SK-N-SH (cell line): ENCODE measurements around the gene MGAT1.

Experiments
- EP300 ChIP-seq, 2 experiments: IDR thresholded peaks; 2 replicates each; pipeline versions ENCODE4 v1.4.0 to v1.6.1; 2012; ENCODE audit warnings: borderline replicate concordance in 1 of 2, low read depth in 1 of 2, low read length in 1 of 2
- EZH2phosphoT487 ChIP-seq: fragments of 200-600 bp; sonication (generic); IDR thresholded peaks from 2 replicates; pipeline ENCODE4 v1.6.1; 2017; ENCODE audit warnings: low read depth, mixed run types, mild to moderate bottlenecking, antibody characterized with exemption, moderate library complexity, borderline replicate concordance
- FOSL2 ChIP-seq: IDR thresholded peaks from 2 replicates; pipeline ENCODE4 v1.4.0; 2012; ENCODE audit warnings: low read depth, mild to moderate bottlenecking, moderate library complexity, borderline replicate concordance
- FOXJ3 ChIP-seq: sonication (generic); formaldehyde crosslinking; IDR thresholded peaks from 2 replicates; pipeline ENCODE4 v1.5.1; 2020; ENCODE audit warnings: mild to moderate bottlenecking, missing genetic modification reagents
- JUND ChIP-seq: IDR thresholded peaks from 2 replicates; pipeline ENCODE4 v1.4.0; 2012
- POLR2AphosphoS5 ChIP-seq: IDR thresholded peaks from 2 replicates; pipeline ENCODE4 v1.6.1; 2012; ENCODE audit warnings: low read depth, low read length
- RCOR1 ChIP-seq: fragments of 150-350 bp; IDR thresholded peaks from 2 replicates; pipeline ENCODE4 v1.6.1; 2017; ENCODE audit warnings: antibody characterized with exemption, low read length
- SMC3 ChIP-seq: IDR thresholded peaks from 2 replicates; pipeline ENCODE4 v1.6.1; 2012; ENCODE audit warnings: low read depth, low read length, improper control_type of control experiment
- YY1 ChIP-seq: IDR thresholded peaks from 2 replicates; pipeline ENCODE4 v1.4.0; 2012; ENCODE audit warnings: low read depth, mild to moderate bottlenecking
- TF ChIP-seq, protein P1 (sequence below): IDR thresholded peaks from 2 replicates; pipeline ENCODE4 v1.4.0; 2012; ENCODE audit warnings: low read depth, borderline replicate concordance
- TF ChIP-seq, protein P2 (sequence below): fragments of 200-600 bp; sonication (generic); IDR thresholded peaks from 2 replicates; pipeline ENCODE4 v1.6.1; 2017; ENCODE audit warnings: antibody characterized with exemption, mild to moderate bottlenecking, moderate library complexity
- TF ChIP-seq, protein P3 (sequence below): IDR thresholded peaks from 2 replicates; pipeline ENCODE4 v1.6.1; 2012; ENCODE audit warnings: mild to moderate bottlenecking, low read depth, low read length, moderate library complexity
- TF ChIP-seq, protein P4 (sequence below): fragments of 150-350 bp; IDR thresholded peaks from 2 replicates; pipeline ENCODE4 v1.6.1; 2017; ENCODE audit warnings: antibody characterized with exemption, low read length, low read depth, borderline replicate concordance

DNA sequence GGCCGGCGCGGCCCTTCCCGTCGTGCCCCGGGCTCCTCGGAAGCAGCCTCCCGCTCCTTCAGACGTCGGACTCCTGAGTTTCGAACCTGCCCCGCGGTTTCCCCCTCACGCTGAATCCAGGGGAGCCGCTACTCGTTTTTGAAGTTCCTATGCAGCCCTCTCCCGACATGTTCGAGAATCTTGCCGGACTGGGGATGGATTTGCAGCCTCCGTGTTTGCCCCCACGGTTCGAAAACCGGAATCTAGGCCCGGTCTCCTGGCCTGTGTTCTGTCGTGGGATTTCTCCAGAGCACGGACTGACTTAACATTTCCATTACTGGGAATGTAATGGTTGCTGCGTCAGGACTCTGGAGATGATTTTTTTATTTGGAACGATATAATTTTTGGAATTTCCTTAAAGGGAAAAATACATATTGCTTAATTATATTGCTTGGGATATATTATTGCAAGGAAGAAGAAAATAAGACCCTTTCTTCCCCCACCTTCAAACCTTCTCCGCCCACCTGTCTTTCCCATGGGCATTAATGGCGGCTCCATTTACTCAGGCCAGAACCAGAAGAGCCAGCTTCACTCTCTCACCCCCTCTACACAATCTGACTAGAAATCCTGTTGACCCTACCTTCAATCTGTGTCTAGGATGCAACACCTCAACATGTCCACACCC, 8.5 kb upstream of the MGAT1 start:
- TF ChIP-seq RCOR1 (no peak), JUND (no peak), SMC3 (no peak), YY1 (no peak), FOXJ3 (no peak), FOSL2 (no peak), EZH2phosphoT487 (no peak), EP300 (IDR thresholded peaks at IDR 0.05; ENCODE audit: borderline replicate concordance in 1 of 2, low read depth in 1 of 2, low read length in 1 of 2) (no peak), POLR2AphosphoS5 (no peak)
- TF ChIP-seq, protein P1, sequence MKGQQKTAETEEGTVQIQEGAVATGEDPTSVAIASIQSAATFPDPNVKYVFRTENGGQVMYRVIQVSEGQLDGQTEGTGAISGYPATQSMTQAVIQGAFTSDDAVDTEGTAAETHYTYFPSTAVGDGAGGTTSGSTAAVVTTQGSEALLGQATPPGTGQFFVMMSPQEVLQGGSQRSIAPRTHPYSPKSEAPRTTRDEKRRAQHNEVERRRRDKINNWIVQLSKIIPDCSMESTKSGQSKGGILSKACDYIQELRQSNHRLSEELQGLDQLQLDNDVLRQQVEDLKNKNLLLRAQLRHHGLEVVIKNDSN: no peak
- TF ChIP-seq, protein P2, sequence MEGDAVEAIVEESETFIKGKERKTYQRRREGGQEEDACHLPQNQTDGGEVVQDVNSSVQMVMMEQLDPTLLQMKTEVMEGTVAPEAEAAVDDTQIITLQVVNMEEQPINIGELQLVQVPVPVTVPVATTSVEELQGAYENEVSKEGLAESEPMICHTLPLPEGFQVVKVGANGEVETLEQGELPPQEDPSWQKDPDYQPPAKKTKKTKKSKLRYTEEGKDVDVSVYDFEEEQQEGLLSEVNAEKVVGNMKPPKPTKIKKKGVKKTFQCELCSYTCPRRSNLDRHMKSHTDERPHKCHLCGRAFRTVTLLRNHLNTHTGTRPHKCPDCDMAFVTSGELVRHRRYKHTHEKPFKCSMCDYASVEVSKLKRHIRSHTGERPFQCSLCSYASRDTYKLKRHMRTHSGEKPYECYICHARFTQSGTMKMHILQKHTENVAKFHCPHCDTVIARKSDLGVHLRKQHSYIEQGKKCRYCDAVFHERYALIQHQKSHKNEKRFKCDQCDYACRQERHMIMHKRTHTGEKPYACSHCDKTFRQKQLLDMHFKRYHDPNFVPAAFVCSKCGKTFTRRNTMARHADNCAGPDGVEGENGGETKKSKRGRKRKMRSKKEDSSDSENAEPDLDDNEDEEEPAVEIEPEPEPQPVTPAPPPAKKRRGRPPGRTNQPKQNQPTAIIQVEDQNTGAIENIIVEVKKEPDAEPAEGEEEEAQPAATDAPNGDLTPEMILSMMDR: no peak
- TF ChIP-seq, protein P3, sequence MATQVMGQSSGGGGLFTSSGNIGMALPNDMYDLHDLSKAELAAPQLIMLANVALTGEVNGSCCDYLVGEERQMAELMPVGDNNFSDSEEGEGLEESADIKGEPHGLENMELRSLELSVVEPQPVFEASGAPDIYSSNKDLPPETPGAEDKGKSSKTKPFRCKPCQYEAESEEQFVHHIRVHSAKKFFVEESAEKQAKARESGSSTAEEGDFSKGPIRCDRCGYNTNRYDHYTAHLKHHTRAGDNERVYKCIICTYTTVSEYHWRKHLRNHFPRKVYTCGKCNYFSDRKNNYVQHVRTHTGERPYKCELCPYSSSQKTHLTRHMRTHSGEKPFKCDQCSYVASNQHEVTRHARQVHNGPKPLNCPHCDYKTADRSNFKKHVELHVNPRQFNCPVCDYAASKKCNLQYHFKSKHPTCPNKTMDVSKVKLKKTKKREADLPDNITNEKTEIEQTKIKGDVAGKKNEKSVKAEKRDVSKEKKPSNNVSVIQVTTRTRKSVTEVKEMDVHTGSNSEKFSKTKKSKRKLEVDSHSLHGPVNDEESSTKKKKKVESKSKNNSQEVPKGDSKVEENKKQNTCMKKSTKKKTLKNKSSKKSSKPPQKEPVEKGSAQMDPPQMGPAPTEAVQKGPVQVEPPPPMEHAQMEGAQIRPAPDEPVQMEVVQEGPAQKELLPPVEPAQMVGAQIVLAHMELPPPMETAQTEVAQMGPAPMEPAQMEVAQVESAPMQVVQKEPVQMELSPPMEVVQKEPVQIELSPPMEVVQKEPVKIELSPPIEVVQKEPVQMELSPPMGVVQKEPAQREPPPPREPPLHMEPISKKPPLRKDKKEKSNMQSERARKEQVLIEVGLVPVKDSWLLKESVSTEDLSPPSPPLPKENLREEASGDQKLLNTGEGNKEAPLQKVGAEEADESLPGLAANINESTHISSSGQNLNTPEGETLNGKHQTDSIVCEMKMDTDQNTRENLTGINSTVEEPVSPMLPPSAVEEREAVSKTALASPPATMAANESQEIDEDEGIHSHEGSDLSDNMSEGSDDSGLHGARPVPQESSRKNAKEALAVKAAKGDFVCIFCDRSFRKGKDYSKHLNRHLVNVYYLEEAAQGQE: no peak
- TF ChIP-seq, protein P4, sequence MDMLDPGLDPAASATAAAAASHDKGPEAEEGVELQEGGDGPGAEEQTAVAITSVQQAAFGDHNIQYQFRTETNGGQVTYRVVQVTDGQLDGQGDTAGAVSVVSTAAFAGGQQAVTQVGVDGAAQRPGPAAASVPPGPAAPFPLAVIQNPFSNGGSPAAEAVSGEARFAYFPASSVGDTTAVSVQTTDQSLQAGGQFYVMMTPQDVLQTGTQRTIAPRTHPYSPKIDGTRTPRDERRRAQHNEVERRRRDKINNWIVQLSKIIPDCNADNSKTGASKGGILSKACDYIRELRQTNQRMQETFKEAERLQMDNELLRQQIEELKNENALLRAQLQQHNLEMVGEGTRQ: no peak
